Endothelial cell of umbilical vein (primary cell): ENCODE data around the gene TIPARP. TPM values are rescaled to one million over a fixed set of nuclear protein-coding genes. Genes with fewer than 3 reads are reported as not detected.

Experiments
- BruUV-seq: library from RNA; stranded (reverse); fragments of 400-500 nt; replicated peaks from 2 replicates; lab custom pipeline; 2021; lab: Mats Ljungman, UMichigan
- CTCF ChIA-PET: fragments of 300-600, 350-600 bp; sonication (Branson Sonifier 250); formaldehyde crosslinking; loops from one replicate; lab custom pipeline; 2021; ENCODE audit warnings: antibody characterized with exemption, inconsistent platforms; lab: Charles Lee
- POLR2A ChIA-PET: fragments of 300-600, 350-600 bp; sonication (Branson Sonifier 250); formaldehyde crosslinking; loops from one replicate; lab custom pipeline; 2021; ENCODE audit warnings: antibody characterized with exemption, inconsistent platforms; lab: Charles Lee
- DNase-seq: peaks from one replicate; pipeline ENCODE4 v3.0.0-alpha.2; 2011; ENCODE audit warnings: low read depth, low spot score
- FAIRE-seq: peaks from 2 replicates; lab custom pipeline; 2011; peaks lifted over from hg19 to GRCh38; lab: Jason Lieb, UNC
- H2AFZ ChIP-seq: 2 replicates; pipeline ENCODE4 v1.6.0; 2012; ENCODE audit warnings: low read depth, low read length, control low read depth, inconsistent platforms
- H3K27ac ChIP-seq: 2 replicates; pipeline ENCODE4 v1.5.1; 2011; ENCODE audit warnings: low read depth, mild to moderate bottlenecking, control low read depth, low read length, moderate library complexity; ENCODE audit not compliant: insufficient read depth
- H3K27me3 ChIP-seq, 2 experiments: 2 replicates each; pipeline versions ENCODE4 v1.6.0 to v1.6.1; 2011; ENCODE audit warnings: low read length in 2 of 2, mixed read lengths in 1 of 2; ENCODE audit not compliant: control insufficient read depth in 2 of 2, insufficient read depth in 2 of 2
- H3K36me3 ChIP-seq, 2 experiments: 2 replicates in 1 of 2; 3 replicates in 1 of 2; pipeline ENCODE4 v1.5.1; 2011; ENCODE audit warnings: low read length in 2 of 2, mild to moderate bottlenecking in 1 of 2, moderate library complexity in 1 of 2; ENCODE audit not compliant: control insufficient read depth in 2 of 2, insufficient read depth in 2 of 2; ENCODE audit errors: extremely low read depth in 1 of 2
- H3K4me1 ChIP-seq: 3 replicates; pipeline ENCODE4 v1.5.1; 2011; ENCODE audit warnings: mild to moderate bottlenecking, low read length; ENCODE audit not compliant: control insufficient read depth, insufficient read depth; ENCODE audit errors: extremely low read depth
- H3K4me2 ChIP-seq: 2 replicates; pipeline ENCODE4 v1.6.1; 2011; ENCODE audit warnings: low read length, control low read depth, mixed read lengths; ENCODE audit not compliant: insufficient read depth
- H3K4me3 ChIP-seq, 3 experiments: fragments of 200-600 bp in 1 of 3; sonication (generic), shearing (Covaris generic) in 1 of 3; replicated peaks in 1 of 3; 2 replicates each; pipeline ENCODE4 v1.5.1; 2011 to 2016; ENCODE audit warnings: control low read depth in 3 of 3, low read length in 3 of 3, mild to moderate bottlenecking in 2 of 3, inconsistent platforms in 1 of 3, low read depth in 1 of 3, moderate library complexity in 1 of 3; ENCODE audit not compliant: insufficient read depth in 1 of 3
- H3K79me2 ChIP-seq: 2 replicates; pipeline ENCODE4 v1.6.0; 2012; ENCODE audit warnings: low read length, inconsistent platforms; ENCODE audit not compliant: control insufficient read depth, insufficient read depth
- H3K9ac ChIP-seq: replicated peaks from 2 replicates; pipeline ENCODE3; 2011; ENCODE audit warnings: low read length, control low read depth; ENCODE audit not compliant: insufficient read depth; ENCODE audit errors: extremely low read depth
- H3K9me1 ChIP-seq: replicated peaks from 3 replicates; pipeline ENCODE4 v1.6.0; 2011; ENCODE audit warnings: mild to moderate bottlenecking, low read length; ENCODE audit not compliant: control insufficient read depth, insufficient read depth; ENCODE audit errors: extremely low read depth
- H3K9me3 ChIP-seq: replicated peaks from 2 replicates; pipeline ENCODE4 v1.5.1; 2012; ENCODE audit warnings: low read length, inconsistent platforms; ENCODE audit not compliant: control insufficient read depth, insufficient read depth
- H4K20me1 ChIP-seq: replicated peaks from 2 replicates; pipeline ENCODE3; 2011; ENCODE audit warnings: mild to moderate bottlenecking, low read length; ENCODE audit not compliant: control insufficient read depth, insufficient read depth; ENCODE audit errors: extremely low read depth
- CTCF ChIP-seq, 2 donors: IDR thresholded peaks; 1 replicate in 1 of 2; 2 replicates in 1 of 2; pipeline ENCODE4 v1.5.1; 2011; ENCODE audit warnings: low read length in 2 of 2, mild to moderate bottlenecking in 2 of 2, moderate library complexity in 2 of 2, control low read depth in 1 of 2, inconsistent platforms in 1 of 2, low read depth in 1 of 2; ENCODE audit not compliant: insufficient read depth in 1 of 2; ENCODE audit errors: extremely low read depth in 1 of 2
- EZH2 ChIP-seq: IDR thresholded peaks from 2 replicates; pipeline ENCODE4 v1.6.1; 2012; ENCODE audit warnings: borderline replicate concordance, low read depth, mild to moderate bottlenecking, moderate library complexity, low read length, inconsistent platforms; ENCODE audit not compliant: severe bottlenecking
- FOS ChIP-seq: IDR thresholded peaks from 2 replicates; pipeline ENCODE4 v1.6.1; 2011; ENCODE audit warnings: mild to moderate bottlenecking, low read length, moderate library complexity, borderline replicate concordance; ENCODE audit not compliant: insufficient read depth
- GATA2 ChIP-seq: IDR thresholded peaks from 2 replicates; pipeline ENCODE4 v1.7.0; 2011; ENCODE audit warnings: low read depth, mild to moderate bottlenecking, moderate library complexity, mixed read lengths, low read length; ENCODE audit not compliant: insufficient read length, insufficient read depth
- JUN ChIP-seq: IDR thresholded peaks from 2 replicates; pipeline ENCODE4 v1.6.1; 2011; ENCODE audit warnings: borderline replicate concordance, low read depth; ENCODE audit not compliant: insufficient read length, insufficient read depth
- MAX ChIP-seq: IDR thresholded peaks from 2 replicates; pipeline ENCODE4 v1.6.1; 2011; ENCODE audit not compliant: insufficient read depth, insufficient read length
- MYC ChIP-seq: IDR thresholded peaks from one replicate; pipeline ENCODE4 v1.6.1; 2011; ENCODE audit warnings: mild to moderate bottlenecking, low read depth, low read length
- POLR2A ChIP-seq: IDR thresholded peaks from 2 replicates; pipeline ENCODE4 v1.6.1; 2012; ENCODE audit warnings: low read depth, mild to moderate bottlenecking, control low read depth, low read length
- POLR2AphosphoS5 ChIP-seq: IDR thresholded peaks from 2 replicates; pipeline ENCODE4 v1.6.1; 2012; ENCODE audit warnings: low read depth, mild to moderate bottlenecking, control low read depth, low read length, moderate library complexity; ENCODE audit not compliant: insufficient read depth
- dilution Hi-C: fragments of 300-500 bp; cut with MboI; formaldehyde crosslinking; loops from one replicate; pipeline ENCODE4 v1.15.0; 2019; ENCODE audit warnings: low sequenced_read_pairs; ENCODE audit not compliant: extremely low pct_ligation_motif_present
- intact Hi-C: fragments of 100-400 bp; cut with micrococcal nuclease; formaldehyde crosslinking; loops from one replicate; pipeline ENCODE4 v1.10.0; 2022
- polyA plus RNA-seq, 4 experiments: library from polyadenylated mRNA; depleted of rRNA in 3 of 4; stranded (reverse) in 3 of 4; unstranded in 1 of 4; fragments of >200 nt; gene quantifications; 2 replicates each; pipeline versions ENCODE4 v1.2.1 to v1.2.3, GENCODE V29; 2011 to 2012; ENCODE audit warnings: missing spikeins in 1 of 4
- total RNA-seq: library from RNA; stranded (reverse); gene quantifications from 2 replicates; pipeline ENCODE4 v1.2.3, GENCODE V29; 2021

The TIPARP gene
- total and polyA plus RNA-seq, 2 donors (not counting 3 experiments of a cell fraction or from before 2014, with no cell fraction given): 9.1 to 21.2 TPM

DNA sequence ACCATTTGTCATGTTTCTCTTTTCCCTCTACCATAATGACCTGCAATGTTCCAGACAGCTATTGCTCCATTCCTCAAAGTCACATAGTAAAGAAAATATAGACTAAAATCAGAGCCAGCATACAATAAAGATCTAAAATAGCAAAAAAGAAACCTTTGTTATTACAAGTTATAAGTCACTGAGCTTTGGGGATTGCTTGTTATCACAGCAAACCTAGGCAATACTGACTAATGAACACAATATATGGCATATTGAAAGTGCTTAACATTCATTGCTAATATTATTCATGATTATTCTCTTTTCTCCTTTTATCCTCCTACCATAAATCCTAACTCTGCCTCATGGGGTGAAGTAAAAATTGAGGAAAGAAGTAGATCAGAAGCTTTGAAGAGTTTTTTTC is 27.4 kb upstream of the TIPARP start:
- dilution Hi-C loops (no loop called here), intact Hi-C loops (no loop called here)
- POLR2A ChIA-PET: no interaction called here
- no peaks in the 10 kb centered on the region for H3K4me1 ChIP-seq
- H3K9me1 ChIP-seq: no peaks in the 10 kb centered on the region
- CTCF ChIA-PET: interaction anchor here (1.1 kb wide), 1 partner anchor 442 kb away, joined by 3 read pairs; no protein-coding TSS in a partner anchor
- no peaks in the 10 kb centered on the region for H3K79me2 ChIP-seq
- no peak overlapping the region for H2AFZ ChIP-seq
- no peak for TF ChIP-seq MAX
- no peak for TF ChIP-seq JUN
- no peak for TF ChIP-seq FOS
- TF ChIP-seq GATA2: no peak
- no peak for TF ChIP-seq POLR2AphosphoS5
- TF ChIP-seq POLR2A: no peak
- H3K27me3 ChIP-seq: peaks cover 0 to 5% of the 10 kb centered on the region in 2 experiments
- H3K4me3 ChIP-seq: no peak overlapping the region
- H3K27ac ChIP-seq: no peak overlapping the region
- no peaks in the 10 kb centered on the region for H3K9me3 ChIP-seq
- H3K4me2 ChIP-seq: no peak overlapping the region
- H4K20me1 ChIP-seq: no peaks in the 10 kb centered on the region
- no peak overlapping the region for H3K9ac ChIP-seq
- FAIRE-seq (no peak), DNase-seq (no peak)
- H3K36me3 ChIP-seq: no peaks in the 10 kb centered on the region
- BruUV-seq: no TSS peak

DNA sequence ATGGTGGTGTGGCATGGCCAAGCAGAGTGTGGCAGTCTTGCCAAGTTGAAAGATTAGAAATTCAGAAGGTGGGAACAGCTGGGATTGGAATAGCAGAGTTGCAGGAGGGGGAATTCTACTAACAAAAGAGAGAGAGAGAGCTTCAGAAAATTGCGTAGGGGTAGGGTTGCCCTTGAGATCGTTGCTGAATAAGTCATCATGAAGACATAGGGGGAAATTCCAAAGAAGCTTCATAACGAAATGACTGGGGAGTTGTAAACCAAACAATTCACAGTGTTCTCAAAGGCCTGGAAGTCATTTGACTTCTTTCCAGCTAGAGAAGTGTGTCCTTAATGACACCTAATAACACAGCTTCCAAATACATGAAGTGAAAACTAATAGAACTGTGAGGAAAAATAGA is 26.3 kb upstream of the TIPARP start:
- no peak overlapping the region for H3K4me2 ChIP-seq
- H3K4me3 ChIP-seq: no peak overlapping the region
- H3K9ac ChIP-seq: no peak overlapping the region
- ChIA-PET POLR2A (no interaction called here), CTCF (interaction anchor here (1.1 to 1.2 kb wide), 2 partner anchors 9 to 441 kb away, joined by 3 read pairs; no protein-coding TSS in a partner anchor)
- no TSS peak for BruUV-seq
- no peaks in the 10 kb centered on the region for H4K20me1 ChIP-seq
- no peaks in the 10 kb centered on the region for H3K79me2 ChIP-seq
- H3K9me1 ChIP-seq: no peaks in the 10 kb centered on the region
- H3K9me3 ChIP-seq: no peaks in the 10 kb centered on the region
- FAIRE-seq: no peak
- H3K27ac ChIP-seq: no peak overlapping the region
- H3K36me3 ChIP-seq: no peaks in the 10 kb centered on the region
- no peak for DNase-seq
- dilution Hi-C loops (no loop called here), intact Hi-C loops (no loop called here)
- TF ChIP-seq POLR2A (no peak), GATA2 (no peak), POLR2AphosphoS5 (no peak), JUN (no peak), EZH2 (no peak), MYC (no peak), FOS (no peak), MAX (no peak), CTCF (IDR thresholded peaks at IDR 0.05; ENCODE audit: extremely low read depth in 1 of 2, insufficient read depth in 1 of 2, low read depth in 1 of 2, low read length in 2 of 2) (no peak)
- H3K27me3 ChIP-seq: peaks cover 0 to 2% of the 10 kb centered on the region in 2 experiments
- H2AFZ ChIP-seq: no peak overlapping the region
- H3K4me1 ChIP-seq: no peaks in the 10 kb centered on the region
